HepG2 (cell line): Measurements from ENCODE around the gene ZBTB45. TPM values are rescaled to one million over a fixed set of nuclear protein-coding genes. Genes with fewer than 3 reads are reported as not detected.
A peak's percentile ranks its signal among the peaks of the same experiment; 100 is the strongest.

ENCODE experiments used
- ATF7-NPFF ChIP-seq: sonication (generic); formaldehyde crosslinking; IDR thresholded peaks from 2 replicates; pipeline ENCODE4 v1.8.1; 2023; ENCODE audit warnings: mild to moderate bottlenecking, low read depth, missing genetic modification reagents, moderate library complexity
- CENPT ChIP-seq: sonication (generic); formaldehyde crosslinking; IDR thresholded peaks from 2 replicates; pipeline ENCODE4 v1.8.0; 2022; ENCODE audit warnings: low read depth, mild to moderate bottlenecking, moderate library complexity, missing genetic modification reagents
- CREB1 ChIP-seq, 2 experiments: fragments of 450-650 bp in 1 of 2; IDR thresholded peaks; 2 replicates each; pipeline ENCODE4 v1.6.1; 2016 to 2017; ENCODE audit warnings: control low read depth in 1 of 2, mild to moderate bottlenecking in 1 of 2, missing compliant biosample characterization in 1 of 2, missing genetic modification characterization in 1 of 2
- DMAP1 ChIP-seq: IDR thresholded peaks from 2 replicates; pipeline ENCODE4 v1.6.1; 2016
- ERF ChIP-seq: IDR thresholded peaks from 2 replicates; pipeline ENCODE4 v1.6.1; 2018; ENCODE audit warnings: missing biosample characterization, missing genetic modification reagents
- EZH2 ChIP-seq: conservative IDR thresholded peaks from 2 replicates; pipeline ENCODE4 v1.6.1; 2012; ENCODE audit warnings: mild to moderate bottlenecking, low read depth, low read length, moderate library complexity
- FOXK2 ChIP-seq: fragments of 450-650 bp; IDR thresholded peaks from 2 replicates; pipeline ENCODE4 v1.6.1; 2016
- FUBP1 ChIP-seq: sonication (generic); formaldehyde crosslinking; IDR thresholded peaks from 2 replicates; pipeline ENCODE4 v1.5.1; 2020; ENCODE audit warnings: missing genetic modification reagents, mild to moderate bottlenecking, borderline replicate concordance
- GLMP ChIP-seq: sonication (generic); formaldehyde crosslinking; IDR thresholded peaks from 2 replicates; pipeline ENCODE4 v1.9.0; 2021; ENCODE audit warnings: missing genetic modification reagents, mild to moderate bottlenecking, borderline replicate concordance
- HES4 ChIP-seq: sonication (generic); formaldehyde crosslinking; IDR thresholded peaks from 2 replicates; pipeline ENCODE4 v1.9.0; 2021; ENCODE audit warnings: mild to moderate bottlenecking, missing genetic modification reagents, borderline replicate concordance
- IRF2 ChIP-seq: IDR thresholded peaks from 2 replicates; pipeline ENCODE4 v1.6.1; 2018; ENCODE audit warnings: missing genetic modification reagents, missing compliant biosample characterization
- IRF9 ChIP-seq: sonication (generic); formaldehyde crosslinking; IDR thresholded peaks from 2 replicates; pipeline ENCODE4 v1.8.0; 2022; ENCODE audit warnings: missing genetic modification reagents, mild to moderate bottlenecking, borderline replicate concordance
- KAT8 ChIP-seq: IDR thresholded peaks from 2 replicates; pipeline ENCODE4 v1.6.1; 2016; ENCODE audit warnings: missing genetic modification reagents, missing compliant biosample characterization
- KDM2A ChIP-seq: sonication (generic); formaldehyde crosslinking; IDR thresholded peaks from 2 replicates; pipeline ENCODE4 v1.4.0; 2020; ENCODE audit warnings: low read depth, missing genetic modification reagents, borderline replicate concordance
- MED8 ChIP-seq: sonication (generic); formaldehyde crosslinking; IDR thresholded peaks from 2 replicates; pipeline ENCODE4 v1.8.1; 2023; ENCODE audit warnings: mild to moderate bottlenecking, missing genetic modification reagents; ENCODE audit not compliant: insufficient replicate concordance
- NKX3-1 ChIP-seq: sonication (generic); formaldehyde crosslinking; IDR thresholded peaks from 2 replicates; pipeline ENCODE4 v1.5.0; 2020; ENCODE audit warnings: missing genetic modification reagents
- RARA ChIP-seq: IDR thresholded peaks from 2 replicates; pipeline ENCODE4 v1.6.1; 2016; ENCODE audit warnings: missing genetic modification reagents, missing compliant biosample characterization
- SOX13 ChIP-seq, 3 experiments: fragments of 450-650 bp in 1 of 3; sonication (generic) in 1 of 3; formaldehyde crosslinking in 1 of 3; IDR thresholded peaks in 2 of 3; conservative IDR thresholded peaks in 1 of 3; 2 replicates each; pipeline versions ENCODE4 v1.5.0 to v1.6.1; 2016 to 2020; ENCODE audit warnings: antibody characterized with exemption in 1 of 3, mild to moderate bottlenecking in 1 of 3, missing compliant biosample characterization in 1 of 3, missing genetic modification reagents in 1 of 3, moderate library complexity in 1 of 3
- TOE1 ChIP-seq: sonication (generic); formaldehyde crosslinking; IDR thresholded peaks from 2 replicates; pipeline ENCODE4 v1.4.0; 2020; ENCODE audit warnings: mild to moderate bottlenecking, missing genetic modification reagents
- ZBTB38 ChIP-seq: sonication (generic); formaldehyde crosslinking; IDR thresholded peaks from 2 replicates; pipeline ENCODE4 v1.5.1; 2020; ENCODE audit warnings: mild to moderate bottlenecking, missing genetic modification reagents
- ZEB1 ChIP-seq: IDR thresholded peaks from 2 replicates; pipeline ENCODE4 v1.6.1; 2012; ENCODE audit warnings: mild to moderate bottlenecking, low read depth, inconsistent platforms; ENCODE audit not compliant: insufficient replicate concordance
- ZFX ChIP-seq: sonication (generic); formaldehyde crosslinking; IDR thresholded peaks from 2 replicates; pipeline ENCODE4 v1.4.0; 2020; ENCODE audit warnings: mild to moderate bottlenecking, low read depth, missing genetic modification reagents, moderate library complexity
- ZFY ChIP-seq: sonication (generic); formaldehyde crosslinking; IDR thresholded peaks from 2 replicates; pipeline ENCODE4 v1.4.0; 2020; ENCODE audit warnings: missing genetic modification reagents
- ZNF138 ChIP-seq: sonication (generic); formaldehyde crosslinking; IDR thresholded peaks from 2 replicates; pipeline ENCODE4 v1.5.0; 2020; ENCODE audit warnings: mild to moderate bottlenecking, low read depth, missing genetic modification reagents
- ZNF605 ChIP-seq: sonication (generic); formaldehyde crosslinking; IDR thresholded peaks from 2 replicates; pipeline ENCODE4 v1.8.0; 2022; ENCODE audit warnings: mild to moderate bottlenecking, missing genetic modification reagents
- ZNF746 ChIP-seq: sonication (generic); formaldehyde crosslinking; IDR thresholded peaks from 2 replicates; pipeline ENCODE4 v1.8.0; 2022; ENCODE audit warnings: mild to moderate bottlenecking, missing genetic modification reagents
- ZNF891 ChIP-seq: sonication (generic); formaldehyde crosslinking; IDR thresholded peaks from 2 replicates; pipeline ENCODE4 v1.5.0; 2020; ENCODE audit warnings: mild to moderate bottlenecking, missing genetic modification reagents
- polyA plus RNA-seq, 8 experiments: library from polyadenylated mRNA; depleted of rRNA in 3 of 8; stranded (reverse) in 7 of 8; unstranded in 1 of 8; fragments of >200 nt; fragmentation: Illumina TruSeq in 4 of 8; extraction: Trizol in 4 of 8; gene quantifications; 2 replicates each; pipeline versions ENCODE4 v1.2.1 to v1.2.3, GENCODE V29; 2011 to 2016; ENCODE audit warnings: low read depth in 4 of 8, missing spikeins in 1 of 8, mixed read lengths in 1 of 8; ENCODE audit not compliant: insufficient read depth in 1 of 8
- total RNA-seq, 5 experiments: library from RNA; depleted of rRNA; stranded (reverse); fragments of >200 nt; fragmentation: Illumina TruSeq; extraction: Trizol; gene quantifications; 2 replicates each; pipeline ENCODE4 v1.2.3, GENCODE V29; 2016; ENCODE audit warnings: low read depth in 1 of 5

The ZBTB45 gene
- total and polyA plus RNA-seq, 2 of the 13 experiments (the other 11 are each of a cell fraction or from before 2014, with no cell fraction given) = 3.0 to 3.7 TPM

- TF ChIP-seq ZNF891 (CRISPR knock-in tag) = 0 out of 2 replicates have a peak, but pooled peaks have one; percentile 65
- TF ChIP-seq FOXK2 = no peak
- TF ChIP-seq FUBP1 (CRISPR knock-in tag) = no peak
- no peak for TF ChIP-seq CENPT
- TF ChIP-seq ERF (CRISPR knock-in tag) = peak; percentile 57
- peak; percentile 80 for TF ChIP-seq CREB1 (IDR thresholded peaks at IDR 0.05)
- peak; percentile 85 for TF ChIP-seq CREB1 (CRISPR knock-in tag; IDR thresholded peaks at IDR 0.05)
- TF ChIP-seq ATF7-NPFF (CRISPR knock-in tag) = peak; percentile 76
- peak; percentile 66; the same call in 1 of the 2 replicates for TF ChIP-seq IRF2 (CRISPR knock-in tag)
- TF ChIP-seq RARA (CRISPR knock-in tag) = peak; percentile 75
- TF ChIP-seq ZNF746 (CRISPR knock-in tag) = no peak
- TF ChIP-seq HES4 (CRISPR knock-in tag) = no peak
- no peak for TF ChIP-seq TOE1 (CRISPR knock-in tag)
- peak; percentile 91 for TF ChIP-seq ZFX (CRISPR knock-in tag)
- peak; percentile 7 for TF ChIP-seq ZEB1
- TF ChIP-seq ZFY (CRISPR knock-in tag) = peak; percentile 93
- TF ChIP-seq EZH2 = no peak
- TF ChIP-seq GLMP (CRISPR knock-in tag) = no peak
- no peak for TF ChIP-seq MED8 (CRISPR knock-in tag)
- TF ChIP-seq NKX3-1 = peak; percentile 65; the same call in 1 of the 2 replicates
- peak; percentile 57; the same call in 1 of the 2 replicates for TF ChIP-seq ZNF605 (CRISPR knock-in tag)
- peak; percentile 50; the same call in 1 of the 2 replicates for TF ChIP-seq ZBTB38 (CRISPR knock-in tag)
- TF ChIP-seq IRF9 (CRISPR knock-in tag) = peak; percentile 37; the same call in 1 of the 2 replicates
- peak; percentile 58; the same call in 1 of the 2 replicates for TF ChIP-seq DMAP1 (CRISPR knock-in tag)
- peak; percentile 100 for TF ChIP-seq KDM2A (CRISPR knock-in tag)
- TF ChIP-seq SOX13 (IDR thresholded peaks at IDR 0.05) = no peak
- no peak; a peak in 1 of 4 replicates for TF ChIP-seq SOX13 (CRISPR knock-in tag; conservative IDR thresholded peaks at IDR 0.05 in 1 of 2, IDR thresholded peaks at IDR 0.05 in 1 of 2)
- peak; percentile 63; the same call in 1 of the 2 replicates for TF ChIP-seq ZNF138 (CRISPR knock-in tag)
- peak; percentile 76 for TF ChIP-seq KAT8 (CRISPR knock-in tag)
Observed at GRCh38 chr19:58475714-58476497, 43.7 kb downstream of the ZBTB45 start, which contains the start of gene ZNF446 (continued).
